Measurements from ENCODE around the gene CCDC102B. TPM values are rescaled to one million over a fixed set of nuclear protein-coding genes. Genes with fewer than 3 reads are reported as not detected.

Gene CCDC102B
- total RNA-seq, 1 experiment from 2014 or later = 5.2 TPM

- no peak for DNase-seq (ENCODE audit: low read depth)
Measured at GRCh38 chr18:69081846-69082245, 284.0 kb downstream of the CCDC102B start.

- DNase-seq (ENCODE audit: low read depth) = no peak
Measured at GRCh38 chr18:69082499-69082898, 284.6 kb downstream of the CCDC102B start.

- no peak for DNase-seq (ENCODE audit: low read depth)
Measured at GRCh38 chr18:69085951-69086350, 288.1 kb downstream of the CCDC102B start.

GRCh38 chr18:69088973-69089372 is 291.1 kb downstream of the CCDC102B start:
- DNase-seq (ENCODE audit: low read depth) = no peak

- no peak for DNase-seq (ENCODE audit: low read depth)
Measured at GRCh38 chr18:69097349-69097748, 299.5 kb downstream of the CCDC102B start.

GRCh38 chr18:69102959-69103358 is 305.1 kb downstream of the CCDC102B start:
- peak; percentile 20 for DNase-seq (ENCODE audit: low read depth)

Other genes starting within 250 kb of the CCDC102B start
- 62.1 and 71.7 TPM in 2 replicates for gene TMX3, start 83.0 kb upstream of the CCDC102B start, total RNA-seq (2014; rRNA removed; shearing (Covaris generic))

All from M059J (cell line).